ENCODE results near the gene MLLT1. TPM values are rescaled to one million over a fixed set of nuclear protein-coding genes. Genes with fewer than 3 reads are reported as not detected.

Gene MLLT1
- total RNA-seq, 1 experiment from 2014 or later = 29.0 TPM

DNA sequence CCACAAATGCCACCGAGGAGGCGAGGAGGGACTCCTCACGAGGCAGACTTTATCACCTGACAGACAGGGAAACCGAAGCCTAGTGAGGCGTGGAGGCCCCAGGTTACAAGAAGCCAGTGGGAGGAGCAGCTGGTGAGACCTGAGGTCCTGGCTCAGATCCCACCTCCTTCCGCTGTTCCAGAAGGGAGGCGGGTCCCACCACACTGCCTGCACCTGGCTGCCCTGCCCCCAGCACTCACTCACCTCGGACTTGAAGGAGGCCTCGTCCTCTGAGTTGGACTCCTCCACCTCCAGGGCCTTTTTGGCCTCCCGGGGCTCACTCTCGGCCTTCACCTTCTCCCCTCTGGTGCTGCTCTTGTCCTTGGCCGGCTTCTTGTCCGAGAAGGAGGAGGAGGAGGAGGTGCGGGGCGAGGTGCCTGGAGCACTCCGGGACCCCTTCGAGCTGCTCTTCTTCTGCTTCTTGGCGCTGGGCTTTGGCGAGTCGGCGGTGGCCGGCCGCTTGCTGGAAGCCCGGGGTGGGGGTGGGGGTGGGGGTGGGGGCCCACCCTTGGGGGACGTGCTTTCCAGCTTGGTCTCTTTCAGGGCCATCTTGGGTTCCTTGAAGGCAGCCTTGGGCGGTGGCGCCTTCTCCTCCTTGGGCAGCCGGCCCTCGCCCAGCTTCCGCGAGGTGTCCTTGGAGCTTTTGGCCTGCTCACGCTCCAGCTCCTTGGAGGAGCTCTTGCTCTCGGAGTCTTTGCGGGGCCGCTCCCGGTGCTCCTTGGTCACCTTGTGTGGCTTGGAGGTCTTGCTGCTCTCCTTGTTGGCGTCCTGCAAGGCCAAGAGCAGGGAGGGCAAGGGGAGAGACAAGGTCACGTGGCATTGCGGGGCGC is 57.7 kb downstream of the MLLT1 start:
- H3K27ac ChIP-seq (ENCODE audit: low read length) = no peak overlapping the region
- POLR2A ChIA-PET (ENCODE audit: unreplicated experiment) = no interaction called here
- BruUV-seq (replicated peaks) = no TSS peak
- CTCF ChIA-PET = no interaction called here
- no peak overlapping the region for H3K4me2 ChIP-seq (ENCODE audit: low read length)
- H3K4me1 ChIP-seq (ENCODE audit: insufficient read depth, low read length) = no peaks in the 10 kb centered on the region; the same call in 1 of the 2 replicates
- H4K20me1 ChIP-seq (ENCODE audit: low read length) = peaks cover 8% of the 10 kb centered on the region; the same call in 1 of the 2 replicates
- no peaks in the 10 kb centered on the region for H3K79me2 ChIP-seq (ENCODE audit: low read length)
- H3K36me3 ChIP-seq (ENCODE audit: low read depth, low read length) = peaks cover 13% of the 10 kb centered on the region; the same call in 1 of the 2 replicates
- intact Hi-C loops (cut with micrococcal nuclease) = no loop called here
- H3K9me2 ChIP-seq (replicated peaks; ENCODE audit: low read length) = no peaks in the 10 kb centered on the region
- no peaks in the 10 kb centered on the region for H3K27me3 ChIP-seq (ENCODE audit: low read length)
- no peak overlapping the region for H3K9ac ChIP-seq (ENCODE audit: low read length)
- no peaks in the 10 kb centered on the region for H3F3A ChIP-seq (ENCODE audit: low read length, unreplicated experiment)
- no peak overlapping the region for H2AFZ ChIP-seq (ENCODE audit: low read length)
- ATAC-seq (no peak), DNase-seq (no peak)
- TF ChIP-seq, protein P1, sequence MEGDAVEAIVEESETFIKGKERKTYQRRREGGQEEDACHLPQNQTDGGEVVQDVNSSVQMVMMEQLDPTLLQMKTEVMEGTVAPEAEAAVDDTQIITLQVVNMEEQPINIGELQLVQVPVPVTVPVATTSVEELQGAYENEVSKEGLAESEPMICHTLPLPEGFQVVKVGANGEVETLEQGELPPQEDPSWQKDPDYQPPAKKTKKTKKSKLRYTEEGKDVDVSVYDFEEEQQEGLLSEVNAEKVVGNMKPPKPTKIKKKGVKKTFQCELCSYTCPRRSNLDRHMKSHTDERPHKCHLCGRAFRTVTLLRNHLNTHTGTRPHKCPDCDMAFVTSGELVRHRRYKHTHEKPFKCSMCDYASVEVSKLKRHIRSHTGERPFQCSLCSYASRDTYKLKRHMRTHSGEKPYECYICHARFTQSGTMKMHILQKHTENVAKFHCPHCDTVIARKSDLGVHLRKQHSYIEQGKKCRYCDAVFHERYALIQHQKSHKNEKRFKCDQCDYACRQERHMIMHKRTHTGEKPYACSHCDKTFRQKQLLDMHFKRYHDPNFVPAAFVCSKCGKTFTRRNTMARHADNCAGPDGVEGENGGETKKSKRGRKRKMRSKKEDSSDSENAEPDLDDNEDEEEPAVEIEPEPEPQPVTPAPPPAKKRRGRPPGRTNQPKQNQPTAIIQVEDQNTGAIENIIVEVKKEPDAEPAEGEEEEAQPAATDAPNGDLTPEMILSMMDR (conservative IDR thresholded peaks at IDR 0.05; ENCODE audit: low read depth, low read length) = no peak
- TF ChIP-seq EZH2phosphoT487 (IDR thresholded peaks at IDR 0.05; ENCODE audit: borderline replicate concordance, low read length) (no peak), EZH2 (IDR thresholded peaks at IDR 0.05; ENCODE audit: low read length, unreplicated experiment) (no peak)
- H3K4me3 ChIP-seq (ENCODE audit: low read length) = no peak overlapping the region
- no peaks in the 10 kb centered on the region for H3K9me3 ChIP-seq (ENCODE audit: low read length)

GRCh38 chr19:6221220-6221877 is 58.4 kb downstream of the MLLT1 start:
- H3K36me3 ChIP-seq (ENCODE audit: low read depth, low read length) = peaks cover 8% of the 10 kb centered on the region; the same call in 1 of the 2 replicates
- ATAC-seq (no peak), DNase-seq (no peak)
- ChIA-PET CTCF (interaction anchor here (0.6 kb wide), 1 partner anchor 132 kb away, joined by 3 read pairs; no protein-coding TSS in a partner anchor), POLR2A (ENCODE audit: unreplicated experiment) (no interaction called here)
- no TSS peak for BruUV-seq (replicated peaks)
- TF ChIP-seq EZH2 (IDR thresholded peaks at IDR 0.05; ENCODE audit: low read length, unreplicated experiment) = no peak
- TF ChIP-seq, protein P1 (conservative IDR thresholded peaks at IDR 0.05; ENCODE audit: low read depth, low read length) = no peak
- no peak overlapping the region for H3K4me3 ChIP-seq (ENCODE audit: low read length)
- intact Hi-C loops (cut with micrococcal nuclease) = no loop called here
- no peaks in the 10 kb centered on the region for H3K79me2 ChIP-seq (ENCODE audit: low read length)
- no peaks in the 10 kb centered on the region; the same call in 1 of the 2 replicates for H3K4me1 ChIP-seq (ENCODE audit: insufficient read depth, low read length)
- no peaks in the 10 kb centered on the region for H3K27me3 ChIP-seq (ENCODE audit: low read length)
- H3K4me2 ChIP-seq (ENCODE audit: low read length) = no peak overlapping the region
- H2AFZ ChIP-seq (ENCODE audit: low read length) = no peak overlapping the region
- H3K27ac ChIP-seq (ENCODE audit: low read length) = no peak overlapping the region
- H3K9me3 ChIP-seq (ENCODE audit: low read length) = no peaks in the 10 kb centered on the region
- no peaks in the 10 kb centered on the region for H3F3A ChIP-seq (ENCODE audit: low read length, unreplicated experiment)
- no peak overlapping the region for H3K9ac ChIP-seq (ENCODE audit: low read length)
- peaks cover 8% of the 10 kb centered on the region; the same call in 1 of the 2 replicates for H4K20me1 ChIP-seq (ENCODE audit: low read length)
- H3K9me2 ChIP-seq (replicated peaks; ENCODE audit: low read length) = no peaks in the 10 kb centered on the region

Measured in PC-3 (cell line).